ENCODE measurements around the gene JAK1.

The JAK1 gene

DNA sequence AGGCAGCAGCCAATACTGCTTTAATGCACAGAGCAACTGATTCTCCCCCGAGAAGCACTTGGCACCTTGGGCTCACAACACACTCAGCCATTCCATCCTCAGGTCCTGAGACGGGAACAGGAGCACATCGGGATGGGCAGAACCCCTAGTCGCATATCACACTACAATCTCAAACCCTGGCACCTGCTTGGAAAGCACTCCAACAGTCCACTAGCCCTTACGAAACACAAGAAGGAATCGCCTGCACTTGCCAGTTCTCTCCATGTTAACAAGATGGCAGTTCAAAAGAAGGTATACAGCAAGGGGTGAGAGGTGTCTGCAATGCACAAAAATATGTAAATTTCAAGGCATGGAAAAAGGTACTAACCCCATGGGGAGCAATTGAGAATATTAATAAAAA is 21.4 kb downstream of the JAK1 start:
- Histone ChIP-seq H3F3A (ENCODE audit: insufficient read depth, low read length) (no peaks in the 10 kb centered on the region), H3K36me3 (replicated peaks; ENCODE audit: insufficient read depth, low read length) (no peaks in the 10 kb centered on the region), H3K9ac (ENCODE audit: low read length) (no peak overlapping the region), H3K79me2 (ENCODE audit: low read length) (peaks cover 97% of the 10 kb centered on the region), H3K4me2 (ENCODE audit: low read depth, low read length) (no peak overlapping the region), H2AFZ (ENCODE audit: low read length) (no peak overlapping the region), H3K4me1 (ENCODE audit: low read length) (peaks cover 52% of the 10 kb centered on the region), H3K27me3 (replicated peaks; ENCODE audit: insufficient read depth, low read length) (no peaks in the 10 kb centered on the region), H3K27ac (ENCODE audit: low read length) (no peak overlapping the region), H4K20me1 (ENCODE audit: insufficient read depth, low read length) (0 out of 2 replicates have a peak, but pooled peaks cover 5% of the 10 kb centered on the region), H3K9me2 (replicated peaks; ENCODE audit: insufficient read depth, low read length) (no peaks in the 10 kb centered on the region), H3K9me3 (replicated peaks; ENCODE audit: insufficient read depth, low read length) (no peaks in the 10 kb centered on the region), H3K4me3 (ENCODE audit: low read length) (no peak overlapping the region)
- TF ChIP-seq EZH2 (optimal IDR thresholded peaks at IDR 0.05; ENCODE audit: low read depth, low read length) (no peak), EZH2phosphoT487 (IDR thresholded peaks at IDR 0.05; ENCODE audit: low read length) (no peak)
- TF ChIP-seq, protein P1, sequence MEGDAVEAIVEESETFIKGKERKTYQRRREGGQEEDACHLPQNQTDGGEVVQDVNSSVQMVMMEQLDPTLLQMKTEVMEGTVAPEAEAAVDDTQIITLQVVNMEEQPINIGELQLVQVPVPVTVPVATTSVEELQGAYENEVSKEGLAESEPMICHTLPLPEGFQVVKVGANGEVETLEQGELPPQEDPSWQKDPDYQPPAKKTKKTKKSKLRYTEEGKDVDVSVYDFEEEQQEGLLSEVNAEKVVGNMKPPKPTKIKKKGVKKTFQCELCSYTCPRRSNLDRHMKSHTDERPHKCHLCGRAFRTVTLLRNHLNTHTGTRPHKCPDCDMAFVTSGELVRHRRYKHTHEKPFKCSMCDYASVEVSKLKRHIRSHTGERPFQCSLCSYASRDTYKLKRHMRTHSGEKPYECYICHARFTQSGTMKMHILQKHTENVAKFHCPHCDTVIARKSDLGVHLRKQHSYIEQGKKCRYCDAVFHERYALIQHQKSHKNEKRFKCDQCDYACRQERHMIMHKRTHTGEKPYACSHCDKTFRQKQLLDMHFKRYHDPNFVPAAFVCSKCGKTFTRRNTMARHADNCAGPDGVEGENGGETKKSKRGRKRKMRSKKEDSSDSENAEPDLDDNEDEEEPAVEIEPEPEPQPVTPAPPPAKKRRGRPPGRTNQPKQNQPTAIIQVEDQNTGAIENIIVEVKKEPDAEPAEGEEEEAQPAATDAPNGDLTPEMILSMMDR (IDR thresholded peaks at IDR 0.05; ENCODE audit: low read length) = no peak
- DNase-seq = no peak

DNA sequence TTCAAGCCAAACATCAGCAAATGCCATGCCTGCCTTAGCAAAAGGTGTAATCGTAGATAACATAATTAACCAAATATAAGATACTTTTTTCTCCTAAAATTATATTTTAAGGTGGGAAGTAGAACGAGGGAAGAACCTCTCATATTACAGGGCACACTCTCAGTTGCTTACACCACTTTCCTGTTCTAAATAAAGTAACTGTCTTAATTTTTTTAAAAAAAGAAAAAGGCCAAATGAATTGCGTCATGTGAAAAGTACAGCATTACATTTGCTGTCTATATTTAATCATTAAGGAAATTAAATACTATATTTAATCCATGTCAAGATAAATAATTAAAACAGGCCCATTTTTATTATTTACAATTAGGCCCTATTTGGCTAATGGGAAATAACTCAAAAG is 23.7 kb downstream of the JAK1 start:
- Histone ChIP-seq H3K36me3 (replicated peaks; ENCODE audit: insufficient read depth, low read length) (no peaks in the 10 kb centered on the region), H4K20me1 (ENCODE audit: insufficient read depth, low read length) (peaks cover 4% of the 10 kb centered on the region; the same call in 1 of the 2 replicates), H3K4me2 (ENCODE audit: low read depth, low read length) (peak overlapping the region; percentile 10; the same call in 1 of the 2 replicates), H3K9ac (ENCODE audit: low read length) (no peak overlapping the region), H2AFZ (ENCODE audit: low read length) (no peak overlapping the region), H3K27me3 (replicated peaks; ENCODE audit: insufficient read depth, low read length) (no peaks in the 10 kb centered on the region), H3K9me2 (replicated peaks; ENCODE audit: insufficient read depth, low read length) (no peaks in the 10 kb centered on the region), H3K9me3 (replicated peaks; ENCODE audit: insufficient read depth, low read length) (no peaks in the 10 kb centered on the region), H3K4me3 (ENCODE audit: low read length) (no peak overlapping the region), H3F3A (ENCODE audit: insufficient read depth, low read length) (no peaks in the 10 kb centered on the region), H3K27ac (ENCODE audit: low read length) (no peak overlapping the region), H3K79me2 (ENCODE audit: low read length) (peaks cover 97% of the 10 kb centered on the region), H3K4me1 (ENCODE audit: low read length) (peaks cover 43% of the 10 kb centered on the region)
- TF ChIP-seq EZH2 (optimal IDR thresholded peaks at IDR 0.05; ENCODE audit: low read depth, low read length) (no peak), EZH2phosphoT487 (IDR thresholded peaks at IDR 0.05; ENCODE audit: low read length) (no peak)
- TF ChIP-seq, protein P1 (IDR thresholded peaks at IDR 0.05; ENCODE audit: low read length) = no peak
- no peak for DNase-seq

GRCh38 chr1:64942118-64942517 is 24.2 kb downstream of the JAK1 start:
- no peak for DNase-seq
- no peak overlapping the region for H3K4me3 ChIP-seq (ENCODE audit: low read length)
- peaks cover 97% of the 10 kb centered on the region for H3K79me2 ChIP-seq (ENCODE audit: low read length)
- H3K9me3 ChIP-seq (replicated peaks; ENCODE audit: insufficient read depth, low read length) = no peaks in the 10 kb centered on the region
- H3K27ac ChIP-seq (ENCODE audit: low read length) = no peak overlapping the region
- peaks cover 4% of the 10 kb centered on the region; the same call in 1 of the 2 replicates for H4K20me1 ChIP-seq (ENCODE audit: insufficient read depth, low read length)
- H3K9ac ChIP-seq (ENCODE audit: low read length) = no peak overlapping the region
- peaks cover 37% of the 10 kb centered on the region for H3K4me1 ChIP-seq (ENCODE audit: low read length)
- no peaks in the 10 kb centered on the region for H3F3A ChIP-seq (ENCODE audit: insufficient read depth, low read length)
- 0 out of 2 replicates have a peak overlapping the region, but pooled peaks have one; percentile 10 for H3K4me2 ChIP-seq (ENCODE audit: low read depth, low read length)
- H3K36me3 ChIP-seq (replicated peaks; ENCODE audit: insufficient read depth, low read length) = no peaks in the 10 kb centered on the region
- TF ChIP-seq, protein P1 (IDR thresholded peaks at IDR 0.05; ENCODE audit: low read length) = no peak
- TF ChIP-seq EZH2phosphoT487 (IDR thresholded peaks at IDR 0.05; ENCODE audit: low read length) = no peak
- no peak for TF ChIP-seq EZH2 (optimal IDR thresholded peaks at IDR 0.05; ENCODE audit: low read depth, low read length)
- H3K9me2 ChIP-seq (replicated peaks; ENCODE audit: insufficient read depth, low read length) = no peaks in the 10 kb centered on the region
- H3K27me3 ChIP-seq (replicated peaks; ENCODE audit: insufficient read depth, low read length) = no peaks in the 10 kb centered on the region
- no peak overlapping the region for H2AFZ ChIP-seq (ENCODE audit: low read length)

Measured in MM.1S (cell line).